ENCODE results near the gene TANK. TPM values are rescaled to one million over a fixed set of nuclear protein-coding genes. Genes with fewer than 3 reads are reported as not detected.
A peak's percentile ranks its signal among the peaks of the same experiment; 100 is the strongest.

TANK gene
- total RNA-seq, 1 experiment from 2014 or later: 295 TPM

- Histone ChIP-seq H3K4me1 (ENCODE audit: low read length) (peaks cover 83% of the 10 kb centered on the region), H3K79me2 (ENCODE audit: low read length) (no peaks in the 10 kb centered on the region), H3K27me3 (ENCODE audit: low read length) (no peaks in the 10 kb centered on the region), H3K9me3 (ENCODE audit: low read length) (no peaks in the 10 kb centered on the region), H4K20me1 (ENCODE audit: insufficient read depth, low read depth, low read length) (no peaks in the 10 kb centered on the region), H3K4me3 (ENCODE audit: low read length) (peak overlapping the region; percentile 43; the same call in 1 of the 2 replicates), H3K36me3 (ENCODE audit: insufficient read depth, low read length) (no peaks in the 10 kb centered on the region), H3K4me2 (ENCODE audit: low read depth, low read length, poor library complexity, severe bottlenecking) (peak overlapping the region; percentile 66), H3K9ac (ENCODE audit: low read length) (peak overlapping the region; percentile 70), H3K27ac (ENCODE audit: low read length) (peak overlapping the region; percentile 100), H2AFZ (ENCODE audit: low read length) (no peak overlapping the region), H3K9me2 (replicated peaks; ENCODE audit: insufficient read depth, low read length) (no peaks in the 10 kb centered on the region)
- peak; percentile 45 for DNase-seq
These were observed 42.7 kb upstream of the TANK start for GRCh38 chr2:161117506-161117905.

- Histone ChIP-seq H3K36me3 (ENCODE audit: insufficient read depth, low read length) (no peaks in the 10 kb centered on the region), H3K9ac (ENCODE audit: low read length) (no peak overlapping the region), H3K4me3 (ENCODE audit: low read length) (no peak overlapping the region), H3K79me2 (ENCODE audit: low read length) (no peaks in the 10 kb centered on the region), H2AFZ (ENCODE audit: low read length) (no peak overlapping the region), H3K27ac (ENCODE audit: low read length) (peak overlapping the region; percentile 100), H3K9me2 (replicated peaks; ENCODE audit: insufficient read depth, low read length) (no peaks in the 10 kb centered on the region), H3K27me3 (ENCODE audit: low read length) (no peaks in the 10 kb centered on the region), H3K9me3 (ENCODE audit: low read length) (no peaks in the 10 kb centered on the region), H4K20me1 (ENCODE audit: insufficient read depth, low read depth, low read length) (no peaks in the 10 kb centered on the region), H3K4me2 (ENCODE audit: low read depth, low read length, poor library complexity, severe bottlenecking) (peak overlapping the region; percentile 66), H3K4me1 (ENCODE audit: low read length) (peaks cover 83% of the 10 kb centered on the region)
- DNase-seq: no peak
These were observed 41.5 kb upstream of the TANK start for GRCh38 chr2:161118722-161119121.

- Histone ChIP-seq H3K9ac (ENCODE audit: low read length) (no peak overlapping the region), H3K9me2 (replicated peaks; ENCODE audit: insufficient read depth, low read length) (no peaks in the 10 kb centered on the region), H3K79me2 (ENCODE audit: low read length) (no peaks in the 10 kb centered on the region)
These were observed 40.7 kb upstream of the TANK start for GRCh38 chr2:161119483-161119882.

GRCh38 chr2:161120775-161121174, 39.5 kb upstream of the TANK start:
- H2AFZ ChIP-seq (ENCODE audit: low read length): no peak overlapping the region
- no peaks in the 10 kb centered on the region for H3K27me3 ChIP-seq (ENCODE audit: low read length)
- no peaks in the 10 kb centered on the region for H3K9me2 ChIP-seq (replicated peaks; ENCODE audit: insufficient read depth, low read length)
- H3K4me1 ChIP-seq (ENCODE audit: low read length): peaks cover 83% of the 10 kb centered on the region
- H3K9me3 ChIP-seq (ENCODE audit: low read length): no peaks in the 10 kb centered on the region
- H3K79me2 ChIP-seq (ENCODE audit: low read length): no peaks in the 10 kb centered on the region
- no peak overlapping the region for H3K4me3 ChIP-seq (ENCODE audit: low read length)
- peak overlapping the region; percentile 100; the same call in 1 of the 2 replicates for H3K27ac ChIP-seq (ENCODE audit: low read length)
- no peak overlapping the region for H3K9ac ChIP-seq (ENCODE audit: low read length)
- no peaks in the 10 kb centered on the region for H4K20me1 ChIP-seq (ENCODE audit: insufficient read depth, low read depth, low read length)
- H3K4me2 ChIP-seq (ENCODE audit: low read depth, low read length, poor library complexity, severe bottlenecking): no peak overlapping the region
- H3K36me3 ChIP-seq (ENCODE audit: insufficient read depth, low read length): no peaks in the 10 kb centered on the region
- DNase-seq: no peak

More at GRCh38 chr2:161119483-161119882, 40.7 kb upstream of the TANK start:
- no peaks in the 10 kb centered on the region for H3K36me3 ChIP-seq (ENCODE audit: insufficient read depth, low read length)
- no peaks in the 10 kb centered on the region for H4K20me1 ChIP-seq (ENCODE audit: insufficient read depth, low read depth, low read length)
- H2AFZ ChIP-seq (ENCODE audit: low read length): no peak overlapping the region
- H3K4me1 ChIP-seq (ENCODE audit: low read length): peaks cover 83% of the 10 kb centered on the region
- peak overlapping the region; percentile 66 for H3K4me2 ChIP-seq (ENCODE audit: low read depth, low read length, poor library complexity, severe bottlenecking)
- DNase-seq: no peak
- no peak overlapping the region for H3K4me3 ChIP-seq (ENCODE audit: low read length)
- peak overlapping the region; percentile 100 for H3K27ac ChIP-seq (ENCODE audit: low read length)
- no peaks in the 10 kb centered on the region for H3K9me3 ChIP-seq (ENCODE audit: low read length)
- no peaks in the 10 kb centered on the region for H3K27me3 ChIP-seq (ENCODE audit: low read length)

GRCh38 chr2:161121622-161122021, 38.6 kb upstream of the TANK start:
- Histone ChIP-seq H3K27ac (ENCODE audit: low read length) (no peak overlapping the region), H3K4me2 (ENCODE audit: low read depth, low read length, poor library complexity, severe bottlenecking) (no peak overlapping the region), H2AFZ (ENCODE audit: low read length) (no peak overlapping the region)

GRCh38 chr2:161122772-161123530, 37.3 kb upstream of the TANK start:
- Histone ChIP-seq H4K20me1 (ENCODE audit: insufficient read depth, low read depth, low read length) (no peaks in the 10 kb centered on the region), H3K27ac (ENCODE audit: low read length) (peak overlapping the region; percentile 76), H3K79me2 (ENCODE audit: low read length) (no peaks in the 10 kb centered on the region), H3K9me3 (ENCODE audit: low read length) (no peaks in the 10 kb centered on the region), H2AFZ (ENCODE audit: low read length) (0 out of 2 replicates have a peak overlapping the region, but pooled peaks have one; percentile 54), H3K4me3 (ENCODE audit: low read length) (no peak overlapping the region), H3K4me2 (ENCODE audit: low read depth, low read length, poor library complexity, severe bottlenecking) (peak overlapping the region; percentile 53), H3K9ac (ENCODE audit: low read length) (peak overlapping the region; percentile 48; the same call in 1 of the 2 replicates), H3K4me1 (ENCODE audit: low read length) (peaks cover 75% of the 10 kb centered on the region), H3K27me3 (ENCODE audit: low read length) (no peaks in the 10 kb centered on the region), H3K9me2 (replicated peaks; ENCODE audit: insufficient read depth, low read length) (no peaks in the 10 kb centered on the region), H3K36me3 (ENCODE audit: insufficient read depth, low read length) (no peaks in the 10 kb centered on the region)
- DNase-seq: no peak

More at GRCh38 chr2:161121622-161122021, 38.6 kb upstream of the TANK start:
- H4K20me1 ChIP-seq (ENCODE audit: insufficient read depth, low read depth, low read length): no peaks in the 10 kb centered on the region
- no peaks in the 10 kb centered on the region for H3K9me3 ChIP-seq (ENCODE audit: low read length)
- no peaks in the 10 kb centered on the region for H3K79me2 ChIP-seq (ENCODE audit: low read length)
- H3K9me2 ChIP-seq (replicated peaks; ENCODE audit: insufficient read depth, low read length): no peaks in the 10 kb centered on the region
- DNase-seq: no peak
- H3K27me3 ChIP-seq (ENCODE audit: low read length): no peaks in the 10 kb centered on the region
- H3K36me3 ChIP-seq (ENCODE audit: insufficient read depth, low read length): no peaks in the 10 kb centered on the region
- no peak overlapping the region for H3K9ac ChIP-seq (ENCODE audit: low read length)
- H3K4me1 ChIP-seq (ENCODE audit: low read length): peaks cover 83% of the 10 kb centered on the region
- no peak overlapping the region for H3K4me3 ChIP-seq (ENCODE audit: low read length)

- no peak for DNase-seq
- no peak overlapping the region for H3K4me3 ChIP-seq (ENCODE audit: low read length)
- no peaks in the 10 kb centered on the region for H4K20me1 ChIP-seq (ENCODE audit: insufficient read depth, low read depth, low read length)
- no peaks in the 10 kb centered on the region for H3K79me2 ChIP-seq (ENCODE audit: low read length)
- H2AFZ ChIP-seq (ENCODE audit: low read length): peak overlapping the region; percentile 54; the same call in 1 of the 2 replicates
- H3K4me2 ChIP-seq (ENCODE audit: low read depth, low read length, poor library complexity, severe bottlenecking): peak overlapping the region; percentile 53
- H3K9ac ChIP-seq (ENCODE audit: low read length): peak overlapping the region; percentile 48
- no peaks in the 10 kb centered on the region for H3K36me3 ChIP-seq (ENCODE audit: insufficient read depth, low read length)
- peak overlapping the region; percentile 76 for H3K27ac ChIP-seq (ENCODE audit: low read length)
- H3K27me3 ChIP-seq (ENCODE audit: low read length): no peaks in the 10 kb centered on the region
- H3K9me3 ChIP-seq (ENCODE audit: low read length): no peaks in the 10 kb centered on the region
- H3K9me2 ChIP-seq (replicated peaks; ENCODE audit: insufficient read depth, low read length): no peaks in the 10 kb centered on the region
- H3K4me1 ChIP-seq (ENCODE audit: low read length): peaks cover 71% of the 10 kb centered on the region
These were observed 36.6 kb upstream of the TANK start for GRCh38 chr2:161123531-161124030.

GRCh38 chr2:161124201-161124600, 36.0 kb upstream of the TANK start:
- H3K4me2 ChIP-seq (ENCODE audit: low read depth, low read length, poor library complexity, severe bottlenecking): peak overlapping the region; percentile 53
- no peaks in the 10 kb centered on the region for H3K9me3 ChIP-seq (ENCODE audit: low read length)
- H3K27ac ChIP-seq (ENCODE audit: low read length): peak overlapping the region; percentile 76
- no peaks in the 10 kb centered on the region for H3K27me3 ChIP-seq (ENCODE audit: low read length)
- 0 out of 2 replicates have a peak overlapping the region, but pooled peaks have one; percentile 1 for H3K4me3 ChIP-seq (ENCODE audit: low read length)
- no peaks in the 10 kb centered on the region for H4K20me1 ChIP-seq (ENCODE audit: insufficient read depth, low read depth, low read length)
- H3K9me2 ChIP-seq (replicated peaks; ENCODE audit: insufficient read depth, low read length): no peaks in the 10 kb centered on the region
- H3K79me2 ChIP-seq (ENCODE audit: low read length): no peaks in the 10 kb centered on the region
- H3K9ac ChIP-seq (ENCODE audit: low read length): peak overlapping the region; percentile 48
- peaks cover 71% of the 10 kb centered on the region for H3K4me1 ChIP-seq (ENCODE audit: low read length)
- peak overlapping the region; percentile 54; the same call in 1 of the 2 replicates for H2AFZ ChIP-seq (ENCODE audit: low read length)
- no peaks in the 10 kb centered on the region for H3K36me3 ChIP-seq (ENCODE audit: insufficient read depth, low read length)
- DNase-seq: peak; percentile 75

Measured in Karpas-422 (cell line).